SU-DHL-6 (cell line): ENCODE data around the gene FH.

ENCODE experiments used
- CTCF ChIP-seq: fragments of 200-600 bp; sonication (generic); IDR thresholded peaks from one replicate; pipeline ENCODE4 v1.5.1; 2017; ENCODE audit warnings: antibody characterized with exemption, mild to moderate bottlenecking, low read length, moderate library complexity; ENCODE audit not compliant: insufficient read depth, poor library complexity, severe bottlenecking
- EZH2phosphoT487 ChIP-seq: fragments of 200-600 bp; sonication (generic), shearing (Covaris generic); conservative IDR thresholded peaks from 2 replicates; pipeline ENCODE4 v1.6.1; 2018; ENCODE audit warnings: mild to moderate bottlenecking, antibody characterized with exemption, low read length, moderate library complexity, mixed read lengths

- no peak for TF ChIP-seq CTCF
- TF ChIP-seq EZH2phosphoT487: no peak
These were observed 59.3 kb downstream of the FH start for GRCh38 chr1:241460098-241460873.
